Stimulated activated CD8-positive, alpha-beta memory T cell treated with anti-CD3 and anti-CD28 coated beads, Interleukin-12 subunit alpha, Interleukin-12 subunit beta, amount 100 ng/mL, for 4 hours (primary cell): ENCODE data around the gene KANK4.

Source experiments
- DNase-seq: peaks from one replicate; pipeline ENCODE4 v3.0.0-alpha.2; 2020; ENCODE audit warnings: low read depth

Gene KANK4

GRCh38 chr1:62198069-62198780, 121.0 kb downstream of the KANK4 start:
- no peak for DNase-seq

DNA sequence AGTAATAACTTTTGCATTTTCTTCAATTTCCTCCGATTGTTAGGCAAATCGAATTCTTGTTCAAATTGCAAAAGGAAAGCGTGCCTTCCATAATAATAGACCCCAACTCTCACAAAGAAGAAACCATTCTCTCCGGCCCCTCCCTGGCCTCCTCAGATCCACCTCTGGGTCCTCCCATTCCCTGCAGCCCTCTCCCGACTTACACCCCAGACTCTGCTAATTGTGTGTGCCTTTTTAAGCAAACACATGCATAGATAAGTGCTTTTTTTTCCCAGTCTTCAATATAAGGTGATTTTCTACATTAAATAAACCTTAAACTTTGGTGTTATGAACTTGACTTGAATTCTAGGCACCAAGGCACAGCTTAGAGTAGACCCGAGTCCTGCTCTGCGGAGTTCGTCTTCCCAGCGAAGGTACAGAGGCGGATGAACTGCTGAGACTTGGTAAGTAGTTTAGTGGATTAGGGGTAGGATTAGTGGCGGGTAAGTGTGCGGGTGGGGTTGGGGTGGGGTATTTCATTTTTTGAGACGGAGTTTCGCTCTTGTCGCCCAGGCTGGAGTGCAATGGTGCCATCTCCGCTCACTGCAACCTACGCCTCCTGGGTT, 123.0 kb downstream of the KANK4 start:
- DNase-seq, result no peak

DNA sequence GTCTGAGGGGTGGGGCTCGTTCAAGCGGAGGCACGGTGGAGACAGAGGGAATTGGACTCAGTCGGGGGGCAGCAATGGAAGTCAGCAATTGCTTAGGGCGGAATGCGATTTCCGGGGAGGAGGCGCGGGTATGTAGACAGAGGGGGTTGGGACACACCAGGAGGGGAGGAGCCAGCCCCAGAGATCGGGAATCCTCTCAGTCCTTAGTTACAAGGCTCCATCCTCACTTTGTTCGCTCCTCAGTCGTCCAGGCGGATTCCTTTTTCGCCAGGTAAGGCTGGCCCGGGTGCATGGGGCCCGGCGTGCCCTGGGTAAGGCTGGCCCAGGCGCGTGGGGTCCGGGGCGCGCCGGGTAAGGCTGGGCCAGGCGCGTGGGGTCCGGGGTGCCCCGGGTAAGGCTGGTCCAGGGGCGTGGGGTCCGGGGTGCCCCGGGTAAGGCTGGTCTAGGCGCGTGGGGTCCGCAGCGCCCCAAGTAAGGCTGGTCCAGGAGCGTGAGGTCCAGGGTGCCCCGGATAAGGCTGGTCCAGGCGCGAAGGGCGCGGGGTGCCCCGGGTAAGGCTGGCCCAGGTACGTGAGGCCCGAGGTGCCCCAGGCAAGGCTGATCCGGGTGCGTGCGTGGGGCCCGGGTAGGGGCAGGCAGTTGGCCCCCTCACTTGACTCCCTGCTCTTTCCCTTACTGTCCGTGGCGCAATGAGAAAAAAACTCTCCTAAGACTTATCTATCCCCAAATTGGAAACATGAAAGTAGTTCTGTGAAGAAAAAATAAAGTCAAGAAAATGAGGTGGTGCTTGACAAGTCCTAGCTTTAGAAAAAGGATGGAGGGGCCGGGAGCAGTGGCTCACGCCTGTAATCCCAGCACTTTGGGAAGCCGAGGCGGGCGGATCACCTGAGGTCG, 124.3 kb downstream of the KANK4 start, which contains the start of gene L1TD1:
Gene L1TD1 (plus strand): TSS at position 199 of the 894 bp plus-strand sequence. CDS start 11,780 bp downstream, outside the sequence.
- no peak for DNase-seq

- DNase-seq, result no peak
Measured at GRCh38 chr1:62188111-62188510, 131.1 kb downstream of the KANK4 start.

GRCh38 chr1:62187548-62187947, 131.7 kb downstream of the KANK4 start:
- DNase-seq, result no peak
